WTC11 (cell line): ENCODE results near the gene TFAP2E. TPM values are rescaled to one million over a fixed set of nuclear protein-coding genes. Genes with fewer than 3 reads are reported as not detected.

Source experiments
- ATAC-seq: fragments of 200-7000 bp; cut with Tn5 transposase; 2 replicates; pipeline ENCODE4 v1.10.0; 2021; ENCODE audit warnings: mild to moderate bottlenecking, moderate library complexity
- CTCF ChIA-PET: fragments of 300-600 bp; sonication (Branson Sonifier 250); formaldehyde crosslinking; loops from one replicate; lab custom pipeline; 2021; ENCODE audit warnings: antibody characterized with exemption; lab: Charles Lee
- POLR2A ChIA-PET: fragments of 350-600 bp; sonication (Branson Sonifier 250); formaldehyde crosslinking; loops from one replicate; lab custom pipeline; 2021; ENCODE audit warnings: antibody characterized with exemption; lab: Charles Lee
- DNase-seq: peaks from one replicate; pipeline ENCODE4 v3.0.0; 2021; ENCODE audit warnings: low spot score
- H3K27ac Mint-ChIP-seq: 2 replicates; pipeline ENCODE4 v1.8.0; 2021; ENCODE audit warnings: mixed read lengths
- H3K27me3 Mint-ChIP-seq: 2 replicates; pipeline ENCODE4 v1.8.0; 2021; ENCODE audit warnings: low read depth, mild to moderate bottlenecking, moderate library complexity, mixed read lengths
- H3K36me3 Mint-ChIP-seq: 2 replicates; pipeline ENCODE4 v1.8.0; 2021; ENCODE audit warnings: mixed read lengths
- H3K4me1 Mint-ChIP-seq: 2 replicates; pipeline ENCODE4 v1.8.0; 2022; ENCODE audit warnings: mixed read lengths
- H3K4me3 Mint-ChIP-seq: 2 replicates; pipeline ENCODE4 v1.8.0; 2021; ENCODE audit warnings: mild to moderate bottlenecking, moderate library complexity, mixed read lengths
- H3K9me3 Mint-ChIP-seq: 2 replicates; pipeline ENCODE4 v1.8.0; 2021; ENCODE audit warnings: mixed read lengths
- ATF1 ChIP-seq: sonication (generic); formaldehyde crosslinking; IDR thresholded peaks from 2 replicates; pipeline ENCODE4 v1.8.1; 2023; ENCODE audit warnings: mild to moderate bottlenecking, moderate library complexity, missing genetic modification reagents
- CREB1 ChIP-seq: sonication (generic); formaldehyde crosslinking; IDR thresholded peaks from 2 replicates; pipeline ENCODE4 v1.8.0; 2023; ENCODE audit warnings: mild to moderate bottlenecking, missing genetic modification reagents
- ELF4 ChIP-seq: sonication (generic); formaldehyde crosslinking; IDR thresholded peaks from 2 replicates; pipeline ENCODE4 v1.8.1; 2022; ENCODE audit warnings: low read depth, mild to moderate bottlenecking, moderate library complexity, missing genetic modification reagents
- GABPB1 ChIP-seq: sonication (generic); formaldehyde crosslinking; IDR thresholded peaks from 2 replicates; pipeline ENCODE4 v1.8.1; 2023; ENCODE audit warnings: mild to moderate bottlenecking, missing genetic modification reagents
- MYBL2 ChIP-seq: sonication (generic); formaldehyde crosslinking; IDR thresholded peaks from 2 replicates; pipeline ENCODE4 v1.8.1; 2023; ENCODE audit warnings: mild to moderate bottlenecking, moderate library complexity, missing genetic modification reagents
- SP1 ChIP-seq: sonication (generic); formaldehyde crosslinking; conservative IDR thresholded peaks from 2 replicates; pipeline ENCODE4 v1.8.1; 2022; ENCODE audit warnings: missing genetic modification reagents
- ZNF138 ChIP-seq: sonication (generic); formaldehyde crosslinking; conservative IDR thresholded peaks from 2 replicates; pipeline ENCODE4 v1.8.1; 2022; ENCODE audit warnings: mild to moderate bottlenecking, moderate library complexity, missing genetic modification reagents
- ZNF396 ChIP-seq: fragments of 250-450 bp; sonication (Bioruptor Pico); IDR thresholded peaks from 2 replicates; pipeline ENCODE4 v1.8.0; 2021; ENCODE audit warnings: mild to moderate bottlenecking, moderate library complexity, borderline replicate concordance
- total RNA-seq: library from RNA; stranded (reverse); gene quantifications from 3 replicates; pipeline ENCODE4 v1.2.3, GENCODE V29; 2021
- TF ChIP-seq, protein P1 (sequence below): sonication (generic); formaldehyde crosslinking; IDR thresholded peaks from 2 replicates; pipeline ENCODE4 v1.8.1; 2023; ENCODE audit warnings: mild to moderate bottlenecking, missing genetic modification reagents
- TF ChIP-seq, protein P2 (sequence below): sonication (generic); formaldehyde crosslinking; conservative IDR thresholded peaks from 2 replicates; pipeline ENCODE4 v1.8.1; 2023; ENCODE audit warnings: mild to moderate bottlenecking, low read depth, missing genetic modification reagents, moderate library complexity
- TF ChIP-seq, protein P3 (sequence below): sonication (generic); formaldehyde crosslinking; IDR thresholded peaks from 2 replicates; pipeline ENCODE4 v1.8.1; 2023; ENCODE audit warnings: mild to moderate bottlenecking, moderate library complexity, missing genetic modification reagents
- TF ChIP-seq, protein P4 (sequence below): sonication (generic); formaldehyde crosslinking; IDR thresholded peaks from 2 replicates; pipeline ENCODE4 v1.8.1; 2023; ENCODE audit warnings: mild to moderate bottlenecking, missing genetic modification reagents, moderate library complexity

Gene TFAP2E
- total RNA-seq, 1 experiment from 2014 or later, result 1.7 TPM

DNA sequence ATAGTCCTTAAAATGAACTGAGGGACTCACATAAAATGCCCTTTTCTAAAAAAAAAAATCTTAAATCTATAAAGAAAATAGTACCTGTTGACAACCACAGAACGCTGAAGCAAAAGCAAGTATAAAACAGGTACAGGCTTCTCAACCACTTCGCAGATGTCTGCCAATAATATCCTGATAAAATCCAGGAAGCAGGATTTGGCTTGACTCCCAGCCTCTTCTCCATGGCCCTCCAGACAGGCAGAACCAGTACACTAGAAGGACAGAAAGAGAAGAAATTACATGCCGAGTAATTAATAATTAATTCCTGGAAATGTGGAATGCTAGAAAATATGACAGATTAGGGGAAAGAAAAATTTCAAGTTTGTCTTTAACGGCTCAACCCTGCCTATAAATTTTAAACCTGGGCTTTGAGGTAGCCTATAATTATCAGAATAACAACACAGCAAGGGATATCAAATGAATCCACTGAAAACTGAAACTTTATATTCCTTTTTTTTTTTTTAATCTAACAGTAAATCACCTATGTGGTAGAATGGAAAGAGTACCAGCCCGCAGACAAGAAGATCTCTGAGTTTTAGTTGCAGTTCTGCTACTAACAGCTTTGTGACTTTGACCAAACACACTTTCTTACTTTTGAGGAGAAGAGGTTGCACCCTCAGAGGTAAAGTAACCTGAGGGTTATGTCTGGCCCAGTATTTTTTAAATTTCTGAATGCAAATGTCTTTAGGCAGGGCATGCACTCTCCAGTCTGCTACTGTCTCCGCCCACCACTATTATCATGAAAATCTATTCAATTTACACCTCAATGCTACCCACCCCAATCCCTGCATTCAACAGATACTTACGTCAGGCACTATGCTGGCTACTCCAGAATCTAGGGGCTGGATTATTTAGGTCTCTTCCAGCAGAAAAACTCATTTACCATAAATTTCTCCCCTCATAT, 18.6 kb upstream of the TFAP2E start:
- CTCF ChIA-PET, result interaction anchor here (1.7 kb wide), 1 partner anchor 104 kb away, joined by 9 read pairs; no protein-coding TSS in a partner anchor
- no peaks in the 10 kb centered on the region for H3K27me3 Mint-ChIP-seq
- peak overlapping the region; percentile 95 for H3K27ac Mint-ChIP-seq
- peak overlapping the region; percentile 98 for H3K4me3 Mint-ChIP-seq
- TF ChIP-seq MYBL2, result no peak
- TF ChIP-seq SP1, result peak; percentile 40; the same call in 1 of the 2 replicates
- TF ChIP-seq, protein P1, sequence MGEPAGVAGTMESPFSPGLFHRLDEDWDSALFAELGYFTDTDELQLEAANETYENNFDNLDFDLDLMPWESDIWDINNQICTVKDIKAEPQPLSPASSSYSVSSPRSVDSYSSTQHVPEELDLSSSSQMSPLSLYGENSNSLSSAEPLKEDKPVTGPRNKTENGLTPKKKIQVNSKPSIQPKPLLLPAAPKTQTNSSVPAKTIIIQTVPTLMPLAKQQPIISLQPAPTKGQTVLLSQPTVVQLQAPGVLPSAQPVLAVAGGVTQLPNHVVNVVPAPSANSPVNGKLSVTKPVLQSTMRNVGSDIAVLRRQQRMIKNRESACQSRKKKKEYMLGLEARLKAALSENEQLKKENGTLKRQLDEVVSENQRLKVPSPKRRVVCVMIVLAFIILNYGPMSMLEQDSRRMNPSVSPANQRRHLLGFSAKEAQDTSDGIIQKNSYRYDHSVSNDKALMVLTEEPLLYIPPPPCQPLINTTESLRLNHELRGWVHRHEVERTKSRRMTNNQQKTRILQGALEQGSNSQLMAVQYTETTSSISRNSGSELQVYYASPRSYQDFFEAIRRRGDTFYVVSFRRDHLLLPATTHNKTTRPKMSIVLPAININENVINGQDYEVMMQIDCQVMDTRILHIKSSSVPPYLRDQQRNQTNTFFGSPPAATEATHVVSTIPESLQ (CRISPR knock-in tag), result no peak
- TF ChIP-seq, all 79 proteins: peak for 1
- DNase-seq, result no peak
- ATAC-seq, result peak; percentile 71
- H3K9me3 Mint-ChIP-seq, result no peaks in the 10 kb centered on the region
- peaks cover 29% of the 10 kb centered on the region for H3K36me3 Mint-ChIP-seq
- H3K4me1 Mint-ChIP-seq, result peaks cover 41% of the 10 kb centered on the region
- POLR2A ChIA-PET, result no interaction called here

DNA sequence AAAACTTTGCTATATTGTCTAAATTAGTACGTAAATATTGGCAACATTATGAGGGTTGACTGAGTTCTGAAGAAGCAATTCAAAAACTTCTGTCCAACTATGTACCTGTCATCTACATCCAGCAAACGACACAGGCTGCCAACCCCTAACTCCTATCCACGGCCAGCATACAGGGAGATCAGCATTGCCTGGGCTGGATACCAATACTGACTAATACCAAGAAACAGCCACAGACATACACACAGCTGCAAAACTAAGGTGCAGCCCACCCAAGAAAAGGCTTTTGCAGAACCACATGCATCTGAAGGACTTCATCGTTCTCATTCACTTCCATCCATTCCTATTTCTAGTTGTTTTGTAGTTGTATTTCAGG, 17.9 kb upstream of the TFAP2E start:
- TF ChIP-seq ZNF138 (no peak), CREB1 (CRISPR knock-in tag) (no peak), ZNF396 (CRISPR knock-in tag) (no peak), ATF1 (CRISPR knock-in tag) (no peak)
- TF ChIP-seq, protein P1 (CRISPR knock-in tag), result no peak
- peak; percentile 8 for ATAC-seq
- H3K36me3 Mint-ChIP-seq, result peaks cover 23% of the 10 kb centered on the region

DNA sequence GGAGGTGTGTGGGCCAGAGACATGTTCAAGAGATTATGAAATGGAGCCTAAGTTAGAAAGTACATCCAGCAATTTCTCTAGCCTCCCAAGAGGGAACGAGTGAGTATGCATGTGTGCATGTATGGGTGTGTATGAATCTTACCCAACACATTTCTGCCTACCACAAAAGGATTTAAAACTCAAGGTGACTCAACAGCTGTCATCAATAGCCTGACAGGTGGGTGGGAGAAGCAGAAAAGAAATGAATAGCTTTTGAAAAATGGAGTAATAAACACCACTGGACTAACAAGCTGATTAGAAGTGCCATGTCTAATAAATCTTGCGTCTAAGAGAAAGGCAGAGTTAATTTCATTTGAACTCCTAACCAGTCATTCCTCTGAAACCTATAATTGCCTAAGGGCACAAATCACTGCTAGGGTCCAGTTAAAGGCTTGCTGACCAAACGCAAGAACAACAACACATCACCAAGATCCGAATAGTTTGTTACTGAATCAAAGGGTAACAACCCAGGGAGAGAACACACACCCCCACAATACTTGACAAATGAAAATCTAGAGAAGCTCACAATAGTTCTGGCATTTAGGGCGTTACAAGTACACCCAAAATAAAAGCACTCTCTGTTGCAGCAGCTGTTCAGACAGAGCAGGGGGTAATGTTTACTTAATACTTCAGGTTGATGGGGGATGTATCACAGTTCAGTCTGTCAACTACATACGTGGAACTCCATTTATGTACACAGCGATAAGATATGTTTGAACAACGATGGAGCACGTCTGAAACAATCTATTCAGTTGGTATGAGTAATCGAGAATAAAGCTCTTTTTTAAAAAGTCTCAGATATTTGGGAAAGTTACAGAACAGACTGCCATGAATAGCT, 17.3 kb upstream of the TFAP2E start:
- ATAC-seq (no peak), DNase-seq (no peak)
- H3K27me3 Mint-ChIP-seq, result no peaks in the 10 kb centered on the region
- ChIA-PET CTCF (interaction anchor here (1.3 kb wide), 2 partner anchors 9 to 105 kb away, joined by 8 read pairs; no protein-coding TSS in a partner anchor), POLR2A (interaction anchor here (0.6 to 1.9 kb wide), 2 partner anchors 15 to 17 kb away, joined by 4 to 8 read pairs; partner anchors contain the start of gene TFAP2E)
- TF ChIP-seq, protein P2, sequence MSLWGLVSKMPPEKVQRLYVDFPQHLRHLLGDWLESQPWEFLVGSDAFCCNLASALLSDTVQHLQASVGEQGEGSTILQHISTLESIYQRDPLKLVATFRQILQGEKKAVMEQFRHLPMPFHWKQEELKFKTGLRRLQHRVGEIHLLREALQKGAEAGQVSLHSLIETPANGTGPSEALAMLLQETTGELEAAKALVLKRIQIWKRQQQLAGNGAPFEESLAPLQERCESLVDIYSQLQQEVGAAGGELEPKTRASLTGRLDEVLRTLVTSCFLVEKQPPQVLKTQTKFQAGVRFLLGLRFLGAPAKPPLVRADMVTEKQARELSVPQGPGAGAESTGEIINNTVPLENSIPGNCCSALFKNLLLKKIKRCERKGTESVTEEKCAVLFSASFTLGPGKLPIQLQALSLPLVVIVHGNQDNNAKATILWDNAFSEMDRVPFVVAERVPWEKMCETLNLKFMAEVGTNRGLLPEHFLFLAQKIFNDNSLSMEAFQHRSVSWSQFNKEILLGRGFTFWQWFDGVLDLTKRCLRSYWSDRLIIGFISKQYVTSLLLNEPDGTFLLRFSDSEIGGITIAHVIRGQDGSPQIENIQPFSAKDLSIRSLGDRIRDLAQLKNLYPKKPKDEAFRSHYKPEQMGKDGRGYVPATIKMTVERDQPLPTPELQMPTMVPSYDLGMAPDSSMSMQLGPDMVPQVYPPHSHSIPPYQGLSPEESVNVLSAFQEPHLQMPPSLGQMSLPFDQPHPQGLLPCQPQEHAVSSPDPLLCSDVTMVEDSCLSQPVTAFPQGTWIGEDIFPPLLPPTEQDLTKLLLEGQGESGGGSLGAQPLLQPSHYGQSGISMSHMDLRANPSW, result no peak
- TF ChIP-seq GABPB1 (CRISPR knock-in tag) (peak; percentile 60), ELF4 (CRISPR knock-in tag) (no peak)
- TF ChIP-seq, protein P3, sequence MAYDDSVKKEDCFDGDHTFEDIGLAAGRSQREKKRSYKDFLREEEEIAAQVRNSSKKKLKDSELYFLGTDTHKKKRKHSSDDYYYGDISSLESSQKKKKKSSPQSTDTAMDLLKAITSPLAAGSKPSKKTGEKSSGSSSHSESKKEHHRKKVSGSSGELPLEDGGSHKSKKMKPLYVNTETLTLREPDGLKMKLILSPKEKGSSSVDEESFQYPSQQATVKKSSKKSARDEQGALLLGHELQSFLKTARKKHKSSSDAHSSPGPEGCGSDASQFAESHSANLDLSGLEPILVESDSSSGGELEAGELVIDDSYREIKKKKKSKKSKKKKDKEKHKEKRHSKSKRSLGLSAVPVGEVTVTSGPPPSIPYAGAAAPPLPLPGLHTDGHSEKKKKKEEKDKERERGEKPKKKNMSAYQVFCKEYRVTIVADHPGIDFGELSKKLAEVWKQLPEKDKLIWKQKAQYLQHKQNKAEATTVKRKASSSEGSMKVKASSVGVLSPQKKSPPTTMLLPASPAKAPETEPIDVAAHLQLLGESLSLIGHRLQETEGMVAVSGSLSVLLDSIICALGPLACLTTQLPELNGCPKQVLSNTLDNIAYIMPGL (CRISPR knock-in tag), result no peak
- TF ChIP-seq, protein P4, sequence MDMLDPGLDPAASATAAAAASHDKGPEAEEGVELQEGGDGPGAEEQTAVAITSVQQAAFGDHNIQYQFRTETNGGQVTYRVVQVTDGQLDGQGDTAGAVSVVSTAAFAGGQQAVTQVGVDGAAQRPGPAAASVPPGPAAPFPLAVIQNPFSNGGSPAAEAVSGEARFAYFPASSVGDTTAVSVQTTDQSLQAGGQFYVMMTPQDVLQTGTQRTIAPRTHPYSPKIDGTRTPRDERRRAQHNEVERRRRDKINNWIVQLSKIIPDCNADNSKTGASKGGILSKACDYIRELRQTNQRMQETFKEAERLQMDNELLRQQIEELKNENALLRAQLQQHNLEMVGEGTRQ (CRISPR knock-in tag), result no peak
- no peaks in the 10 kb centered on the region for H3K9me3 Mint-ChIP-seq
- peak overlapping the region; percentile 95 for H3K27ac Mint-ChIP-seq
- H3K4me3 Mint-ChIP-seq, result peak overlapping the region; percentile 98
- peaks cover 21% of the 10 kb centered on the region for H3K36me3 Mint-ChIP-seq
- peaks cover 41% of the 10 kb centered on the region for H3K4me1 Mint-ChIP-seq

More for the DNA sequence above, 17.9 kb upstream of the TFAP2E start:
- Mint-ChIP-seq H3K9me3 (no peaks in the 10 kb centered on the region), H3K27me3 (no peaks in the 10 kb centered on the region), H3K4me1 (peaks cover 41% of the 10 kb centered on the region), H3K4me3 (peak overlapping the region; percentile 98), H3K27ac (peak overlapping the region; percentile 95)
- ChIA-PET POLR2A (no interaction called here), CTCF (no interaction called here)
- no peak for DNase-seq
